SW480 (cell line): Measurements from ENCODE around the gene NKX1-1.

ENCODE experiments used
- DNase-seq: peaks from one replicate; pipeline ENCODE4 v3.0.0-alpha.2; 2016; ENCODE audit warnings: low spot score

The NKX1-1 gene

GRCh38 chr4:1385373-1386340, 20.6 kb downstream of the NKX1-1 start:
- DNase-seq, result no peak

DNA sequence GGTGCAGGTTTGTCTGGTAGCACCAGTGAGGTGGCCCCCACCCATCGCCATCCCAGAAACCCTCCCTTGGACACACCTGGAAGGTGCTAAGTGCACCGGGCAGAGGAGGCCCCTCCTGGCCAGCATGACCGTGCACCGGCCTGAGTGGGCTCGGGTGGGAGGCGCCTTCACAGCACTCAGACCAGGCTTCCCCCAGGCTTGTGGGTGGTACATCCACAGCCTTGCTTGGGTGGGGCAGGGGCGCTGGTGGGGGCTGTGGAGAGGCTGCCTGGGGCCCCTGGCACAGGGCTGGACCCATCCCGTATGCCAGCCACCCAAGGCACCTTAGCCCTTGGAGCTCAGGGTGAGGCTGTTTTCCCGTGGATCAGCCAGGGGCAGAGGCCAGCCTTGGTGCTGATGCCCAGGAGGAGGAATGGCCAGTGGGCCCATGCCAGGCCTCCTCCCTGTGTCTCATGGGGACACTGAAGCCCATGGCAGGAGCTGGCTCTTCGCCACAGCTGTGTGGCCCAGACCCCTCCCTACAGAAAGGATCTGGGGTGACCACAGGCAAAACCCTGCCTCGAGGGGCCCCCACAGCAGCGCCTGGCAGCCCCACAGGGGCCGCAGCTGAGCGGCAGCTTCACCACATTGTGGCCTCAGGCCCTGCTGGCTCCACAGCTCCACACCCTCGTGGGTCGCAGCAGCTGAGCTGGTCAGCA, 21.4 kb downstream of the NKX1-1 start:
- no peak for DNase-seq

DNA sequence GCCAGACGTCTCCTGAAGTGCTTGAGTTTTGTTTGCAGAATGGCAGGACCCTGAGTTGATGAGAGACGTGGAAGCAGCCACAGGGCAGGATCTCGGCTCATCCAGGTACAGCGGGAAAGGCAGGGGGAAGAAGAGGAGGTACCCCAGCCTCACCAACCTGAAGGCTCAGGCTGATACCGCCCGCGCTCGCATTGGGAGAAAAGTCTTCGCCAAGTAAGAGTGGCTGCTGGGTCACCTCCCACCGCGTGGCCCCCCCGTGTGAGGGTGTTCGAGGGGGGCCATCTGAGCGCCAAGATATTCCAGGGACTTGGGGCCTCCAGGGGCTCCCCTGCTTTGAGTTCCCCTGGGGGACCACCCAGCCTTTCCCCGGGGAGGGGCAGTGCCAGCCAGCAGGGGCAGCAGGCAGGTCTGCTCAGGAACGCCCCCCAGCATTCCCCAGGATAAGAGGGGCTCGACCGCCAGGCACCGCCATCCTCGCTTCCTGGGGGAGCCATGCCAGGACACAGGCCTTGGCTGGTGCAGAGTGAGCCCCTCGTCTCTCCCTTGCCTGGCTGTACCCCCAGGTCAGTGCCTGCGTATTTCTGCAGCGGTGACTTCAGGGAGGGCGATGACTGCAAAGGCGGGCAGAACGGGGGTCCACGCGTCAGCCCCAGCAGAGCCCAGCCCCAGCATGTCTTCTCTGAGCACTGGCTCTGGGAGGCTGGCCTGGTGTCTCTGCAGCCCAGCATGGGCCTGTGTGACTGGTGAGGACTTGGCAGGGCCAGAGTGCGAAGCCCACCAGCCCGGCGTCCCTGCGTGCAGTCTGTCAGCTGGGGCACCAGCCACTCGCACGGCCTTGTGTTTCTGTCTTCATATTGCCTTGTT, 22.3 kb downstream of the NKX1-1 start:
- DNase-seq, result no peak

DNA sequence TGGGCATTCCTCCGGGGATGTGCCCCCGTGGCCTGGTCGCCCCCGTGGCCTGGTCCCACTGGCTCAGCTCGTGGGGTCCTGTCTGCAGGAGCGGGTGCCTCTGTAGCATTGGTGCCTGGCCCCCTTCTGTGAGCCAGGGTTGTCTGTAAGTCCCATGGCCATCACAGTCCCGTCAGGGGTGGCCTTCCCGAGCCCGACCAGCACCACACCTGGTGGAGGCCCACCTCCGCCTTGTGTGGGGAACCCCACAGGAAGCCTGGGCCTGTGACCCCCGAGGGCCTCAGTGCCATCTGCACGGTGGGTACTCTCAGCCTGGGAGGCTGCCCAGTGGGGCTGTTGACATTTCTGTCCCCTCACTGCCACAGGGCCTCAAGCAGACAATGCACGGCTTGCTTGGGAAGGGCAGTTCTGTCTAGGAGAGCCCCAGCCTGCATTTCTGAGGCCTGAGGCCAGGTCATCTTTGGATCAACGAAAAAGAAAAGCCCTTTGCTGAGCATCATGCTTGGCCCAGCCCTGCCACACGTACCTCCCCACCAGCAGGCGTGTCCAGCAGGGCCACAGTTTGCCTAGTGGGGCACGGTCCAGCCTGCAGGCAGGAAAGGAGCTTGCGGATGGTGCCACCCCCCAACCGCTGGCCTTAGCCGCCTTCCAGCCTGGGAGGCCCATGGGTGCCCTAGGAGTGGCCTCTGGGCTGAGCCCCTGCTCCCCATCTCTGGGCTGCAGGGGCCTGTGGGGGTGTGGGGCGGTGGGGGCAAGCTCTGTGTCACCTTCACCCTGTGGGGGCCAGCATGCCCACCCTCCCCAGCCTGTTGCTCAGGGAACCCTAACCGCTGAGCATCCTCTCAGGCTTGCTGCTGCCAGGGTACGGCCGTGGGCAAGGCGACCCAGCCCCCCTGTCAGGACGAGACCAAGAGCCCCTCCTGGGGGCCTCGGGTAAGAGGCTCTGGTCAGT, 23.2 kb downstream of the NKX1-1 start:
- no peak for DNase-seq

DNA sequence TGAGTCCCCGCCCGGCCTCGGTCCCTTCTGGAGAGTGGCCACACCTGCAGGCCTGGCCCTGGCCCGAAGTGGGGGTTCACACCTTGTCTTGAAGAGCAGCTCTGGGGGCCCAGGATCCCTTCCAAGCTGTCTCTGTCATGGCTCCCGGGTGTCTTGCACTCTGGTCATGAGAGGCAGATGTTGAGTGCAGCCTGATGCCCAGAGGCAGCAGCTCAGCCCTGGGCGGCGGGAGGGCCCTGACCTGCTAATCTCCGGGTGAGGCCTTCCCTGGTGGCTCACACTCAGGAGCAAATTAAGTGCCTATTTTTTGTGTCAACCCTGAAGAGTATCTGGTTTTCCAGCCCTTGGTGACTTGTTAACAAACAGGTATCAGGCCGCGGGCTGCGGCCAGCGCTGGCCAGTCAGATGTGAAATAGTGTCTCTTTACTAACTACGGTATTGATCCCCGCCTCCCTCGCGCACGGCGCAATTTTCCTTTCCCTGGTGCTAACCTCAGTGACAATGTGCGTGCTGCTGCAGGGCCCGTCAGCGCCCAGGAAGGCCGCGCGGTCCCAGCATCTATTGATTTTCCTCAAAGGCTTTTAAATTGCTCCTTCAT, 24.2 kb downstream of the NKX1-1 start:
- no peak for DNase-seq

DNA sequence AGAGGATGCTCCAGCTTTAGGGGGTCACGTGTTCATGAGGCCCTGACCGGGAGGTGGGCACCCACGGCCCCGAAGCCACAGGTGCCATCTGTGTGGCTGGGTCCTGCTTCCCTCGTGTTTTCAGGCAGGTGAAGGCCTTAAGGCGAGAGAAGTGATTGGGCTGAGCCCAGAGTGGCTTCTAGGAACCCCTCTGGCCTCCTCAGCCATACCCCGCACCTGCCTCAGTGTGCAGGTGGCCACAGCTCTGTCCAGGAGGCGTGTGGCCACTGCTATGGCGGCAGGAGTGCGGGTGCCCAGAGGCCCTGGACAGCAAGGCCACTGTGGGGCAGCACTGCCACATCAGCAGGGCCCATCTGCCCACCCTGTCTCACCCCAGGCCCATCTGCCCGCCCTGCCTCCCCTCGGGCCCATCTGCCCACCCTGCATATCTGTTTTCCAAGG, 25.0 kb downstream of the NKX1-1 start:
- no peak for DNase-seq

- DNase-seq, result no peak
These were observed 25.7 kb downstream of the NKX1-1 start for GRCh38 chr4:1380368-1381151.

DNA sequence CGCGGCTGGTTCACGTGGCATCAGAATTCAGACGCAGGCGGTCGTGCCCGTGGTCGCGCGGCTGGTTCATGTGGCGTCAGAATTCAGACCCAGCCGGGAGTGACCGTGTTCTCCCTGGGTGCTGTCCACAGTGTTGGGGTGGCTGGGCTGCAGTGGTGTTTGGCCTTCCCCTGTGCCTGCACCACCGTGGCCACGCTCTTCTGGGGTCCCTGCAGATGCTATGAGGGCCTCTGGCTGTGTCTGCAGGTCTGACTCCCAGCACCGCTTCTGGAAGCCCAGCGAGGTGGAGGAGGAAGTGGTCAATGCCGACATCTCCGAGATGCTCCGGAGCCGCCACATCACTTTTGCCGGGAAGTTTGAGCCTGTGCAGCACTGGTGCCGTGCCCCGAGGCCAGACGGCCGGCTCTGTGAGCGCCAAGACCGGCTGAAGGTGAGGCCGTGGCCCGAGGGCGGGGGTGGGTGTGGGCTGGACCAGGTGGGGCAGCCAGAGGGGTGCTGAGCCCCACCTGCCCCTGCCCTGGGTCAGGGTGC, 26.4 kb downstream of the NKX1-1 start:
- no peak for DNase-seq

DNA sequence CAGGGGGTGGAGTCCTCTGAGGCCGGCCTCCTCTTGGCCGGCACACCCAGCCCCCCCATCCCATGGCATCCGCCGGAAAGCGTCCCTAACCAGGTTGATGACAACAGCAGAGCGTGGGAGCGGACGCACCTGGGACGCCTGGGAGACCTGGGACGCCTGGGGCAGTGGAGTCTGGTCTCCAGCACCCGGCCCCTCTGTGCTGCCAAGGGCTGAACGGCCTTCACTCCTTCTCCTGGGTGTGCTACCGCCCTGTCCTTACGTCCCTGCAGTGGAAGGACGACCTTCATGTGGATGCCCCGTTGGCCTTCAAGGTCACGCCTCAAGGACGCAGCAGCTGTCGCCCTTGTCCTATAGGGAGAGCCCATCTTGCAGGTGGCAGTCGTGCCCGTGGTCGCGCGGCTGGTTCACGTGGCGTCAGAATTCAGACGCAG, 26.9 kb downstream of the NKX1-1 start:
- DNase-seq, result no peak

DNA sequence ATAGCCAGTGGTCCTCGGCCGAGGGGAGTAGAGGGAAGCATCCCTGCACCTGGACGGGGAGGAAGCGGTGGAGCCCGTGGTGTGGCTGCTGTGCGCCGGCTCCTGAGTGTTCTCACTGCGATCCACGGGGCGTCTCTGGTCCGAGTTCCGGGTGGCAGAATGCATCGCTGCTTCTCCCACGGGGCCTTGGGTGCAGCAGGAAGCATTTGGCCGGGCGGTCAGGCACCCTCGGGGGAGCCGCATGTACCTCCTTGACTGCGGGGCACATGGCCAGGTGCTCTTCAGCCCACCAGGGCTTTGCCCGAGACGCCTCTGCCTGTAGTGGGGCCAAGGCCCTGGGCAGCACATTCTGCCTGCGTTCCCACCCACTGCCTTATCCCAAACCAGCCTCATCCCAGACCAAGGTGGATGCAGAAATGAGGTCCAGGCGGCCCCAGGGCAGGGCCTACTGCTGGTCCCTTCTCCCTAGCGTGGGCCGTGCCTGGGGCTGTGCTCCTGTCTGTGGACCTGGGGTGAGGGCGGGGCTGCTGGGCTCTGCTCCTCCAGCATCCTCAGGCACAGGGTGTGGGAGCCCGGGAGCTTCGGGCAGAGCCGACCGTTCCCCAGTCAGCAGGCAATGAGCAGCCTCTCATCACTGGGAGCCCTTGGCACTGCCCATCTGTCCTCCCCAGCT, 27.5 kb downstream of the NKX1-1 start:
- DNase-seq, result no peak

GRCh38 chr4:1377606-1378261, 28.5 kb downstream of the NKX1-1 start:
- DNase-seq, result no peak

DNA sequence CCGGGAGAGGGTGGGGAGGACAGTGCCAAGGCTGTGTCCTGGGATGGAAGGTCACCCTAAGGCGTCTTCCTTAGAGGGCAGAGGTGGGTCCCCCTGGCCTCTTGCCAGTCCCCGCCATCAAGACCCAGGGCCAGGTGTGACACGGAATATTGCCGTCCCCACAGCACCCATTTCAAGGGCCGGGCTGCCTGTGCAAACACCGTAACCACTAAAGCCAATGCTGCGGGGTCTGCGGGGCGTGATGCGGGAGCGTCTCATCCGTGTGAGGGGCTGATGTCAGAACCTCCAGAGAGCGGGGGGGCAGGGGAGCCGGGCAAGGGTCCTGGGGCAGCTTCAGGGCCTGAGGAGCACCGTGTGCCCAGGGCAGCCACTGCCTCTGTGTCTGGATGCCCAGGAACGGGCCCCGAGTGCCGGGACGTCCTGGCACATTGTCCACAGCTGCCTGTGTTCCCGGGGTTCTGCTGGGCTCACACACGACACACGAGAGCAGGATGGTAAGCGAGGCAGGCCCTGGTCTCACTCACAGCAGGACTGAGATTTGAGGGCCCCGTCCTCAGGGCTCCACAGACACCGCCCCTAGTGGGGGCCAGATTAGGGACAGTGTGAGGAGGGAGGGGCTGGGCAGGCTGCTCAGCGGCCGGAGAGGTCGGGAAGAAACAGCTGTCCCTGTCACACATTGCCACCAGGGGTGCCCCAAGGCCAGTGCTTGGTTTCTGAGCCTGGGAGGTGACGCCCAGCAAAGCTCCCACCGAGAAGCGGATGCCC, 29.2 kb downstream of the NKX1-1 start:
- DNase-seq, result no peak

DNA sequence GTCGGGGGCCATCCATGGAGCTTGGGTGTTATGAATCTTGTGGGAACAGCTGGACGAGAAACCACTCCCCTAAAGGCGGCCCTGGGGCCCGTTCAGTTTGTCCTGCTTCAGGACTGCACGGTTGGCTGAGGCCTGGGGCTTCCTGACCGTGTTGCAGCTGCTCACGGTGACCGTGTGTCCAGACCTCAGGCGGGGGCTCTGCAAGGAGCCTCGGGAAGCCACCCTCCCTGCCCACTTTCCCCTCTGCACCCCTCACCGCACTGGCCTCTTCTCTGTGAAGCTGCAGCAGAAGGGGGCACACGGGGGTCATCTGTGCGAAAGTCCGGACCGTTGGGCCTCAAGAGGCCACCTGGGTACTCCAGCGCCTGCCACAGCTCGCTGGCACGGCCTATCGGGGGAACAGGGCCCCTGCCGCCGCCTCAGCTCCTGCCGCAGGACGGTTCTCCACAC, 29.8 kb downstream of the NKX1-1 start:
- DNase-seq, result no peak

- no peak for DNase-seq
These were observed 30.4 kb downstream of the NKX1-1 start for GRCh38 chr4:1375761-1376322.

- DNase-seq, result no peak
These were observed 31.1 kb downstream of the NKX1-1 start for GRCh38 chr4:1375051-1375721.

- DNase-seq, result no peak
These were observed 31.6 kb downstream of the NKX1-1 start for GRCh38 chr4:1374706-1375045.
